Epithelial cell of proximal tubule (primary cell): ENCODE results near the gene GPR45. TPM values are rescaled to one million over a fixed set of nuclear protein-coding genes. Genes with fewer than 3 reads are reported as not detected.

Source experiments
- DNase-seq: peaks from one replicate; pipeline ENCODE4 v3.0.0-alpha.2; 2011; ENCODE audit warnings: low read depth
- H3K4me3 ChIP-seq: 2 replicates; pipeline ENCODE4 v1.5.1; 2011; ENCODE audit warnings: low read depth, mild to moderate bottlenecking, low read length
- CTCF ChIP-seq: conservative IDR thresholded peaks from 2 replicates; pipeline ENCODE4 v1.5.1; 2012; ENCODE audit warnings: low read depth, mild to moderate bottlenecking, low read length
- total RNA-seq: library from RNA; depleted of rRNA; stranded (reverse); fragments of >200 nt; gene quantifications from 2 replicates; pipeline ENCODE4 v1.2.3, GENCODE V29; 2015

Gene GPR45
- 0.22 TPM in 1 of 2 replicates, not detected in the other for total RNA-seq

GRCh38 chr2:105241443-105241842 is at the start of gene GPR45:
TSS of gene GPR45 (plus strand) at chr2:105241743. CDS start at chr2:105241859, 116 bp downstream.
- H3K4me3 ChIP-seq: no peak within 1 kb of the TSS
- no peak for DNase-seq

GRCh38 chr2:105194022-105194675 is 47.4 kb upstream of the GPR45 start:
- no peak for DNase-seq
- TF ChIP-seq CTCF: no peak
- no peak overlapping the region for H3K4me3 ChIP-seq

More at GRCh38 chr2:105241443-105241842, at the start of gene GPR45:
- no peak for TF ChIP-seq CTCF

GRCh38 chr2:105196651-105197050 is 44.9 kb upstream of the GPR45 start:
- TF ChIP-seq CTCF: no peak
- no peak overlapping the region for H3K4me3 ChIP-seq
- DNase-seq: no peak

GRCh38 chr2:105215586-105216192 is 25.9 kb upstream of the GPR45 start:
- no peak overlapping the region for H3K4me3 ChIP-seq
- no peak for TF ChIP-seq CTCF
- DNase-seq: no peak

- no peak for TF ChIP-seq CTCF
- H3K4me3 ChIP-seq: no peak overlapping the region
- DNase-seq: no peak
Observed at GRCh38 chr2:105220604-105221003, 20.9 kb upstream of the GPR45 start.

- DNase-seq: no peak
- no peak overlapping the region for H3K4me3 ChIP-seq
- TF ChIP-seq CTCF: no peak
Observed at GRCh38 chr2:105224444-105224843, 17.1 kb upstream of the GPR45 start.

GRCh38 chr2:105231232-105231619 is 10.3 kb upstream of the GPR45 start:
- DNase-seq: no peak
- no peak for TF ChIP-seq CTCF
- H3K4me3 ChIP-seq: no peak overlapping the region
